IPS DF 19.7 (cell line): ENCODE data around the gene PAM.

Source experiments
- DNase-seq: peaks from one replicate; pipeline ENCODE4 v3.0.0-alpha.2; 2013; ENCODE audit warnings: low read depth, low spot score

The PAM gene

DNA sequence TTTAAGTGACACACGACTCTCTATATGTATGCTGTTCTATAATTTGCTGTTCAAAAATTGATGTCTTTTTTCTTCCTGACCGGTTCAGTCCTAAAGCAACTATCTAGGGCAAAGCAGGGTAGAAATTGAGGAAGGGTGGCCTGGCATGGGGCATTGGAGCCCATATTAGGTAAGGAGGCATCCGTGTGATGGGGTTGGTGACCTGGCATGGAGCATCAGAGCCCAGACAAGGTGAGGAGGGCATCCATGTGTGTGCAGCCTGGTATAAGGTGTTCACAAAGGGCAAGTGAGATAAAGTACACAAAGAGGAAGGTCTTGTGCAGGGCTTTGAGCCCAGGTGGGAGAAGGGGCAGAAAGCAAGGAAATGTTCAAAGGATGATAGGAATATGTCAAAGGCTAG is 104.9 kb downstream of the PAM start:
- DNase-seq = no peak

DNA sequence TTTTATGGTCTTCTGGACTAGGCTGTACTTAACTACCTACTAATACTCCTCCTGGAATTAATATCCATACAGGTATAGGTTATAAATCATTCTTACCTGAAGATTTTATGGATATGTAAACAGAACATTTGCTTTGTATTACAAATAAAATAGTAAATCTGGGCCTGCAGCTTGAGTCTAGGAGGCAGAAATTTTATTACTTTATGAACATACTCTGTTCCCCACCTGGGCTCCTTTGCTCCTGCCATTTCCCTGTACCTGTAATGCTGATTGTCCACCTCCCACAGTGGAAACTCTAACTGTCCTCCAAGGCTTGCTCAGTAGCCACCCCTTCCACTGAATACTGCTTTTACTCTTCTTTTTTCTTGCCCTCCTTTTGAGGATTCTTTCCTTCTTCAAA is 108.0 kb downstream of the PAM start:
- DNase-seq = no peak

- DNase-seq = no peak
Observed at GRCh38 chr5:102863764-102864560, 108.9 kb downstream of the PAM start.

DNA sequence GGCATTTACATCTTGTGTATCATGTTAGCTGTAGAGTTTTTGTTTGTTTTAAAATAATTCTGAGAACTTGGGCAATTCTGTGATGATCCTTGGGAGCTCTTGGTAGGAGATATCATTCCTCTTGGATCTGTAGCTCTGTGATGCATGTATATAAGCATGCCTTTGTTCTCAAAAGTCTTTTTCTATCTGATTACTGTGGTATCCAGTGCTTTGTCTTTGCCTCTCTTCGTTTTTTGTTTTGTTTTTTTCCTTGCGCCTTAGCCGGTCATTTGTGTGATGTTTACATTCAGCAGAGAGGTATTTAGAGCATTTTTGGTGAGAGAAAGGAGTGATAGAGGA is 110.0 kb downstream of the PAM start:
- DNase-seq = no peak

- DNase-seq = peak; percentile 47
Observed at GRCh38 chr5:102865510-102866236, 110.6 kb downstream of the PAM start.

- DNase-seq = no peak
Observed at GRCh38 chr5:102866237-102866600, 111.1 kb downstream of the PAM start.

DNA sequence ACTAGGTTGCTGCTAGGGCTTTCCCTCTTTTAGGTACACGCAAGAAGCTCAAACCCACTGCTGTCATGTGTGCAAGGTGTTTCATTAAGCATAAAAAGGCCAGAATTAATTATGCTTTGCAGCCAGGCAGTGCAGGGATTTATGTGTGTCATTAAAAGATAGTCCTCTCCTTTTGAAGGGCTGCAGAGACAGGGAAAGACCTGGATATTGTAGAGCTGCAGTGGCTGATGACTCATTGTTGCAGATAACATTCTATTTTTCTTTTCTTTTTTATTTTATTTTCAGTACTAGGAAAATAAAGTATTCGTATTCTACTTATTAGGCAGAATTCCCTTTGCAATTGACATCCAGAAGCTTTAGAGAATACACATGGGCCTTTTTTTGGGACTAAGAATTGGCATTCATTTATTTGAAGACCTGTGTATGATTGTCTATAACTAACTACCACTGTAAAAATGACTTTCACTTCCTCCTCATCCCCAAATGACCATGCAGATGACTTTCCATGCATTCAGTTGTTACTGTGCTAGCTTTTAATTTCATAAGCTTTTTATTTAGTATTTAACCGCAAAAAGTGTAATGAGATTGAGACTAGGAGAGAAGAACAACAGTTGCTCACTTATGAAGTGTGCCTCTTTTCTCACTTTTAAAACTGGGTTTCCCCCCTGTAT is 113.0 kb downstream of the PAM start:
- DNase-seq = no peak

GRCh38 chr5:102869230-102869629 is 114.1 kb downstream of the PAM start:
- no peak for DNase-seq

DNA sequence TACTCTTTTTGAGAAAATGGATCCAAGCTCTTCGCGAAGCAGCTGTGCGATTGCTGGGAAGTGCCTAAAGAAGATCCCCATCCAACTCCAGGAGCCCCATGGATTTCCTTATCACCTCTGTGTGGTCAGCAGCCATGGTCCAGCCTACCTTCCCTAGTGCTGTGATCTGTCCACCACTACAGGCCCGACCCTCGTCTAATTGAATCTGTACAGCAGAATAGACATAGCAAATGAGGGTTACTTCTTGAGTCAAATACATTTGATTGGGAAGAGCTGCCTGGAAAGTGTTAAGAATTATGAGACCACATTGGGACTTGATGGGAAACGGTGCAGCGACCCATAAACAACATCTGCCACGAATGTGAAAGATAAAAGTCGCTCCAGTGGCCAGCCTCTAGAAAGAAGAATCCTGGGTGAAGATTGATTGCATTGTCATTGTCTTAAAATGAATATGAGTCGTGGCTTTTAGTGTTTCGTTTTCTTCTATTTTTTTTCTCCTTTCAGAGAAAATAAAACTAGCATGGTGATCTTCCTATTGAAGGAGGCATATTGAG is 118.4 kb downstream of the PAM start:
- DNase-seq = no peak

GRCh38 chr5:102874054-102874453 is 118.9 kb downstream of the PAM start:
- DNase-seq = no peak

DNA sequence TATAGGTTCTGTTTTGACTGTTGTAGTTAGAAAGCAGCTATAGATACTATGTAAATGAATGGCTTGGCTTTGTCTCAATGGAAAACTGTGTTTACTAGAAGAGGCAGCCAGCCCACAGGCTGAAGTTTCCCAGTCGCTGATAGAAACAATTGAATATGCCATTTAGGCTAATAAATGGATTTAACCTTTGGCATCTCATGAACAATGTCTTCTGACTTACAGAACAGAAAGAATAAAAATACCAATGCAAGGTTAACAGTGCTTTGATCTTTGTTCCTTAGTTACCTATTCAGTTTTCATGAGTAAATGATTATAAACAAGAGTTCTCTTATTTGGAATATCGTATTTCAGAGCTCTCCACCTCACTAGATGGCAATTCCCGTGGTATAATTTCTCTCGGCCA is 120.6 kb downstream of the PAM start:
- no peak for DNase-seq

DNA sequence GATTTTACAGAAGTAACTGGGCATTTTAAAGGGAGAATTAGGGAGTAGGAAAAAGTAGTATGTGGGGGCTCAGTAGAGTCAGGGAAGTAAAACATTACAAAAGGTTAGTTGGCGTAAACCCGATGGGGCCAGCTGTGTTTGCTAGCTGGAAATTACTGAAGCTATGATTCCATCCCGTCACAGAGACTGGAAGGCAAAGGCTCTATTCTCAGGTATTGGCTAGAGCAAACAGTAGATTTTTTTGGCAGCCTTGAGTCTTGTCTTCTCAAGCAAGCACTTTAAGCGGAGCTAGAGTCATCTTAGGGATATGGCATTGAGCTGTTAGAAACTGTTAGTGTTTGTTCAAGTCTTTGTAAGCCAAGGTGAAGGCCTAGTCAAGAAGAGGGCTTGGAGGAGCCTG is 121.5 kb downstream of the PAM start:
- no peak for DNase-seq

DNA sequence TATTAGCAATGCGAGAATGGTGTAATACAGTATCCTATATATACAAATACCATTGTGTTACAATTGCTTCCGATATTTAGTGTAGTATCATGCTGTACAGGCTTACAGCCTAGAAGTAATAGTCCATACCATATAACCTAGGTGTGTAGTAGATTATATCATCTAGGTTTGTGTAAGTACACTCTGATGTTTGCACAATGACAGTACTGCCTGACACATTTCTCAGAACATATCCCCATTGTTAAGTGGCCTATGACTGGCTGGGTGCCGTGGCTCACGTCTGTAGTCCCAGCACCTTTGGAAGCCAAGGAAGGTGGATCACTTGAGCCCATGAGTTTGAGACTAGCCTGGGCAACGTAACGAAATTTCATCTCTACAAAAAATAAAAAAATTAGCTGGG is 124.6 kb downstream of the PAM start:
- DNase-seq = no peak

DNA sequence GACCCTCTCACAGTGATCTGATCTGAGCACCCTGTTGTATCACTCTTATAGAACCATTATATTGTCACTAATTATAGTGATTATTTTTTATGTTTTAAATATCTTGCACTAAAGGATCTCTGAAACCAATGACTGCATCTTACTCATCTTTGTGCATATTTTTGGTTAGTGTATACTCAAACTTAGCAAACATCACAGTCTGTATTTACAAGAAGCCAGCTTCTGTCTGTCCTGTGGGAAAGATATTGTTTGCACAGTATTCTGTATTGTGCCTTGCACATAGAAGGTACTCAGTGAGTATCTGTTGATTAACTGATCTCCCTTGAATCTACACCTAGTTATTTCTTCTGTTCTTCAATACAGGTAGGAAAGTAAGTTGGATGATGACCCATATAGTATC is 131.5 kb downstream of the PAM start:
- DNase-seq = no peak

DNA sequence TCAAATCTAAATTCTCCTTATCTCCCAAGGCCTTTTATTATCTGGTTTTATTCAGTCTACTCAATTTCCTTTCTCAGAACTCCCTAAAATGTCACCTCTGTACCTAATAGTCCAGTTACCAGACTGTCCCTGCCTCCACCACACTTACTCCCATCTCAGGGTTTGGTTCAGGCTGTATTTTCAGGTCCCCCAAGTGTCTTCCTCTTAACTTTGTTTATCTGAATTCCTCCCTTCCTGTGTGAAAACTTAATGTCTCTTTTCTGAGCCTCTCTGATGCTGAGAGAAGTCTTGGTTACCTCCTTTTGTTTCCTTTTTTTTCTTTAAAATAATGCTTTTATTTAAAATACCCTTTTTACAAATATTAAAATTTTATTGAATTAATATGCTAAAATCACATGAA is 133.4 kb downstream of the PAM start:
- DNase-seq = no peak

GRCh38 chr5:102889033-102889432 is 133.9 kb downstream of the PAM start:
- no peak for DNase-seq

DNA sequence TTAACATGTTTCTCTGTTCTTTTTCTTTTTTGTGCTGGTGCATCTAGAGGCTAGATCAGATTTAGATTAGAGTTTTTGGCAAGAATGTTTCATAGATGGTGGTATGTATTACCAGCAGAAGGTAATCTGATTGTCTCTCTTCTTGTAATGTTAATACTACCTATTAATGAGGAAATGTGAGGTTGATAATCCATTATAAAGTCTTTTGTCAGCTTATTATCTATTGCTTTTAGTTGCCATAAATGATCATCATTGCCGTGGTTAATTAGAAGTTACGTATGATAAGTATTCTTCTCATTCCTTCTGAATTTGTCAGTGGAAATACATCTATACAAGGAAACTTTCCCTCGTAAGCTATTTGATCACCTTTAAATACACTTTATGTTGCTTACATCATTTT is 135.0 kb downstream of the PAM start:
- no peak for DNase-seq

- no peak for DNase-seq
Observed at GRCh38 chr5:102891175-102891574, 136.1 kb downstream of the PAM start.

DNA sequence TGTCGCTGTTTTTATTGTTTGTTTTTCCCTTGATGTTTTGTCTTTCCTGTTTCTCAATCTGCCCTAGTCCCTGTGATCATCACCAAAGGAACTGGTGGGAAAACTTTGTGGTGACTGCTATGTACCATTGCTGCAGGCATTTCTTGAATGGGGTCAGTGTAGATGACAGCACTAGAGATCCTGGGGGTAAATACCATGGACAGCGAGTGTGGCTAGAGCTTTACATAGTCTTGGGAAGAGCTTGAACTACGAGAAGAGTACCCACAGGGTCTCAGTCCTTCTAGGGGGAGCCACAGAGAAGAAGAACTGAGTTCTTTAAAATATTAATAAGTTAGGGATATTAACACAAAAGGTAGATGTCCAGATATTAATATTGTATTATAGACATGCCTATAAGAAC is 138.8 kb downstream of the PAM start:
- no peak for DNase-seq

DNA sequence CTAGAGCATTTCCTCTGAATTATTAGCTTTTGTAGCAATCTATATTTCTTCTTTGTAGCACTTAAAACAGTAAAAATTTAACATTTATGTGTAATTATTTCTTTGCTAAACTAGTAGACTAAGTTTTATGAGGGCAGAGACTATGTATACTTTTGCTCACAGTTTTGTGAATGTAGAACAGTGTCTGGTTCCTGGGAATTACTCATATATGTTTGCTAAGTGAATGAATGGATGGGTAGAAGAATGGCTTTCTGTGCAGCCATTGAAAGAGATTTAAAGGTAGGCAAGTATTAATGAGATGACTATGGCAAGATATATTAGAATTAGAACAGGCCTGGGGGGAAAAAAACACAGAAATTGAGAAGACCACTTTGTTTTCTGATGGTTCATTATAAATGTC is 140.1 kb downstream of the PAM start:
- no peak for DNase-seq

- DNase-seq = no peak
Observed at GRCh38 chr5:102895976-102896375, 140.9 kb downstream of the PAM start.

DNA sequence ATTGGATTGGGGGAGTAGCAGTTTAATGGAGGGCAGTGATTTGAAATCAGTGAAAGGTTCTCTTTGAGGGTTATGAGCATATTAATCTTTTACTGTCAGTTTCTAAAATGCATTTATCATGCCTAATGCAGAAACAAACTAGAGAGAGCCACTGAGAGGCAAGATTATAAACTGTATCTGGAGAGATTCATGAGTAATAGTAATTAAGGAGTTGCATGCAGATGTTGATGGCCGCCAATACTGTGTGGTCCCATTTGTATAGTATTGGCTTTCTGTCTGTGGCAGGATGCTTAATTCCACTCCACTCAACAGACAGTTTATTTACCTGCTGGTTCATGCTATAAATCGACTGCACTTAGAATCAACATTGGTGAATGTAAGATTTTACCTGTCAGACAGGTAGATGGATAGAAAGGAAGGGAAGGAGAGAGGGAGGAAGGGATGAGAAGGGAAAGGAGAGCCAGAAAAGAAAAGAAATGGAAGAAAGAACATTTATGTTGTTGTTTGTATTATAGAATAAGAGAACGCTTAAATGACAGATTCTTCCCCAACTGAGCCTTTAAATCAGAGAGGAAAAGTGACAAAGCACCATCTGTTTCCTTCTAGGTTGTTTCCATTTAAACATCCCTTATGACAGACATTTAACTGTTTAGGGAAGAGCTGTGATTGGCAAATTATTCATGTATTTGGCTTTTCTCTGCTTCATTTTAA is 146.5 kb downstream of the PAM start:
- DNase-seq = no peak
